Activated naive CD8-positive, alpha-beta T cell (primary cell): ENCODE data around the gene KRTCAP2.

Experiments used
- H3K27ac Mint-ChIP-seq: one replicate; pipeline ENCODE4 v1.8.0; 2021; ENCODE audit warnings: mixed read lengths
- H3K27me3 Mint-ChIP-seq: one replicate; pipeline ENCODE4 v1.8.0; 2021; ENCODE audit warnings: mixed read lengths
- H3K36me3 Mint-ChIP-seq: one replicate; pipeline ENCODE4 v1.8.0; 2021; ENCODE audit warnings: mixed read lengths
- H3K4me1 Mint-ChIP-seq: one replicate; pipeline ENCODE4 v1.8.0; 2021; ENCODE audit warnings: low read depth, mixed read lengths
- H3K4me3 Mint-ChIP-seq: one replicate; pipeline ENCODE4 v1.8.0; 2021; ENCODE audit warnings: mild to moderate bottlenecking, mixed read lengths
- H3K9me3 Mint-ChIP-seq: one replicate; pipeline ENCODE4 v1.8.0; 2021; ENCODE audit warnings: low read depth, mixed read lengths

KRTCAP2 gene

GRCh38 chr1:155141749-155142148 is 31.4 kb downstream of the KRTCAP2 start:
- peaks cover 30% of the 10 kb centered on the region for H3K4me1 Mint-ChIP-seq
- no peak overlapping the region for H3K27ac Mint-ChIP-seq
- H3K9me3 Mint-ChIP-seq: no peaks in the 10 kb centered on the region
- H3K4me3 Mint-ChIP-seq: no peak overlapping the region
- peaks cover 4% of the 10 kb centered on the region for H3K36me3 Mint-ChIP-seq
- H3K27me3 Mint-ChIP-seq: peaks cover 7% of the 10 kb centered on the region

- H3K27ac Mint-ChIP-seq: peak overlapping the region; percentile 94
- peaks cover 31% of the 10 kb centered on the region for H3K4me1 Mint-ChIP-seq
- peaks cover 2% of the 10 kb centered on the region for H3K27me3 Mint-ChIP-seq
- H3K9me3 Mint-ChIP-seq: no peaks in the 10 kb centered on the region
- H3K36me3 Mint-ChIP-seq: peaks cover 4% of the 10 kb centered on the region
- H3K4me3 Mint-ChIP-seq: peak overlapping the region; percentile 98
Measured at GRCh38 chr1:155140630-155140953, 32.5 kb downstream of the KRTCAP2 start.

- H3K4me3 Mint-ChIP-seq: peak within 1 kb of the TSS; percentile 98
- peaks cover 36% of the 10 kb centered on the region for H3K4me1 Mint-ChIP-seq
- no peaks in the 10 kb centered on the region for H3K9me3 Mint-ChIP-seq
- no peaks in the 10 kb centered on the region for H3K27me3 Mint-ChIP-seq
- peak within 1 kb of the TSS; percentile 94 for H3K27ac Mint-ChIP-seq
- H3K36me3 Mint-ChIP-seq: peaks cover 4% of the 10 kb centered on the region
Measured at GRCh38 chr1:155139895-155140629, 33.0 kb downstream of the KRTCAP2 start, which contains the start of gene DPM3. Gene DPM3 (minus strand): TSS chr1:155140531. CDS start chr1:155140240, 291 bp downstream.

GRCh38 chr1:155137154-155137949 is 35.8 kb downstream of the KRTCAP2 start:
- peak overlapping the region; percentile 98 for H3K4me3 Mint-ChIP-seq
- H3K4me1 Mint-ChIP-seq: peaks cover 45% of the 10 kb centered on the region
- peaks cover 4% of the 10 kb centered on the region for H3K36me3 Mint-ChIP-seq
- no peaks in the 10 kb centered on the region for H3K27me3 Mint-ChIP-seq
- no peaks in the 10 kb centered on the region for H3K9me3 Mint-ChIP-seq
- H3K27ac Mint-ChIP-seq: peak overlapping the region; percentile 98

- H3K4me3 Mint-ChIP-seq: peak overlapping the region; percentile 98
Measured at GRCh38 chr1:155136748-155137147, 36.4 kb downstream of the KRTCAP2 start.

GRCh38 chr1:155135415-155136028 is 37.6 kb downstream of the KRTCAP2 start, which contains the start of gene SLC50A1:
Gene SLC50A1 (plus strand): TSS chr1:155135852. CDS start chr1:155135912, 60 bp downstream.
- no peaks in the 10 kb centered on the region for H3K27me3 Mint-ChIP-seq
- H3K4me3 Mint-ChIP-seq: peak within 1 kb of the TSS; percentile 98
- peak within 1 kb of the TSS; percentile 98 for H3K27ac Mint-ChIP-seq
- peaks cover 45% of the 10 kb centered on the region for H3K4me1 Mint-ChIP-seq
- H3K9me3 Mint-ChIP-seq: no peaks in the 10 kb centered on the region
- H3K36me3 Mint-ChIP-seq: peaks cover 4% of the 10 kb centered on the region

More at GRCh38 chr1:155136748-155137147, 36.4 kb downstream of the KRTCAP2 start:
- H3K9me3 Mint-ChIP-seq: no peaks in the 10 kb centered on the region
- peak overlapping the region; percentile 98 for H3K27ac Mint-ChIP-seq
- H3K36me3 Mint-ChIP-seq: peaks cover 4% of the 10 kb centered on the region
- peaks cover 45% of the 10 kb centered on the region for H3K4me1 Mint-ChIP-seq
- H3K27me3 Mint-ChIP-seq: no peaks in the 10 kb centered on the region

- H3K4me3 Mint-ChIP-seq: peak overlapping the region; percentile 98
- H3K4me1 Mint-ChIP-seq: peaks cover 45% of the 10 kb centered on the region
- H3K27ac Mint-ChIP-seq: peak overlapping the region; percentile 98
- no peaks in the 10 kb centered on the region for H3K27me3 Mint-ChIP-seq
- no peaks in the 10 kb centered on the region for H3K9me3 Mint-ChIP-seq
- H3K36me3 Mint-ChIP-seq: peaks cover 4% of the 10 kb centered on the region
Measured at GRCh38 chr1:155134880-155135414, 38.2 kb downstream of the KRTCAP2 start.

GRCh38 chr1:155134322-155134721 is 38.8 kb downstream of the KRTCAP2 start:
- peak overlapping the region; percentile 98 for H3K27ac Mint-ChIP-seq
- H3K36me3 Mint-ChIP-seq: peaks cover 4% of the 10 kb centered on the region
- H3K27me3 Mint-ChIP-seq: no peaks in the 10 kb centered on the region
- peaks cover 47% of the 10 kb centered on the region for H3K4me1 Mint-ChIP-seq
- H3K9me3 Mint-ChIP-seq: no peaks in the 10 kb centered on the region
- H3K4me3 Mint-ChIP-seq: peak overlapping the region; percentile 98

- Mint-ChIP-seq H3K4me1 (peaks cover 49% of the 10 kb centered on the region), H3K4me3 (no peak overlapping the region), H3K27ac (peak overlapping the region; percentile 7)
Measured at GRCh38 chr1:155133799-155134281, 39.3 kb downstream of the KRTCAP2 start.

GRCh38 chr1:155131856-155132255 is 41.2 kb downstream of the KRTCAP2 start:
- Mint-ChIP-seq H3K9me3 (no peaks in the 10 kb centered on the region), H3K27ac (no peak overlapping the region), H3K4me1 (peaks cover 45% of the 10 kb centered on the region), H3K4me3 (no peak overlapping the region), H3K27me3 (no peaks in the 10 kb centered on the region), H3K36me3 (no peaks in the 10 kb centered on the region)

More at GRCh38 chr1:155133799-155134281, 39.3 kb downstream of the KRTCAP2 start:
- Mint-ChIP-seq H3K36me3 (peaks cover 4% of the 10 kb centered on the region), H3K27me3 (no peaks in the 10 kb centered on the region), H3K9me3 (no peaks in the 10 kb centered on the region)

GRCh38 chr1:155131285-155131684 is 41.8 kb downstream of the KRTCAP2 start:
- Mint-ChIP-seq H3K27me3 (no peaks in the 10 kb centered on the region), H3K4me3 (no peak overlapping the region), H3K27ac (no peak overlapping the region), H3K9me3 (no peaks in the 10 kb centered on the region), H3K36me3 (no peaks in the 10 kb centered on the region), H3K4me1 (peaks cover 45% of the 10 kb centered on the region)

GRCh38 chr1:155130272-155131006 is 42.7 kb downstream of the KRTCAP2 start:
- H3K27me3 Mint-ChIP-seq: no peaks in the 10 kb centered on the region
- H3K36me3 Mint-ChIP-seq: no peaks in the 10 kb centered on the region
- peak overlapping the region; percentile 60 for H3K4me3 Mint-ChIP-seq
- peak overlapping the region; percentile 62 for H3K27ac Mint-ChIP-seq
- peaks cover 46% of the 10 kb centered on the region for H3K4me1 Mint-ChIP-seq
- H3K9me3 Mint-ChIP-seq: no peaks in the 10 kb centered on the region

GRCh38 chr1:155128755-155129473 is 44.2 kb downstream of the KRTCAP2 start:
- H3K4me1 Mint-ChIP-seq: peaks cover 33% of the 10 kb centered on the region
- no peaks in the 10 kb centered on the region for H3K36me3 Mint-ChIP-seq
- no peaks in the 10 kb centered on the region for H3K27me3 Mint-ChIP-seq
- no peaks in the 10 kb centered on the region for H3K9me3 Mint-ChIP-seq
- H3K27ac Mint-ChIP-seq: peak overlapping the region; percentile 58
- H3K4me3 Mint-ChIP-seq: peak overlapping the region; percentile 81
